NB4 (cell line): ENCODE results near the gene KDM8.
A peak's percentile ranks its signal among the peaks of the same experiment; 100 is the strongest.

Experiments used
- DNase-seq: peaks from one replicate; pipeline ENCODE4 v3.0.0; 2010; ENCODE audit warnings: low read depth
- H3K4me3 ChIP-seq: one replicate; pipeline ENCODE4 v1.5.1; 2011; ENCODE audit warnings: mild to moderate bottlenecking, low read depth, low read length, moderate library complexity
- CTCF ChIP-seq: IDR thresholded peaks from one replicate; pipeline ENCODE4 v1.5.1; 2012; ENCODE audit warnings: low read depth, low read length
- MYC ChIP-seq: IDR thresholded peaks from 2 replicates; pipeline ENCODE4 v1.6.1; 2011; ENCODE audit warnings: low read depth, low read length
- POLR2A ChIP-seq: IDR thresholded peaks from 2 replicates; pipeline ENCODE4 v1.6.1; 2011; ENCODE audit warnings: mild to moderate bottlenecking; ENCODE audit not compliant: insufficient read length; ENCODE audit errors: extremely low read depth
- TF ChIP-seq, protein P1 (sequence below): IDR thresholded peaks from 2 replicates; pipeline ENCODE4 v1.6.1; 2011; ENCODE audit warnings: low read depth, low read length

Gene KDM8

GRCh38 chr16:27175888-27176287 is 27.4 kb upstream of the KDM8 start:
- H3K4me3 ChIP-seq: no peak overlapping the region
- DNase-seq: peak; percentile 24
- no peak for TF ChIP-seq CTCF
- TF ChIP-seq MYC: no peak
- TF ChIP-seq, protein P1, sequence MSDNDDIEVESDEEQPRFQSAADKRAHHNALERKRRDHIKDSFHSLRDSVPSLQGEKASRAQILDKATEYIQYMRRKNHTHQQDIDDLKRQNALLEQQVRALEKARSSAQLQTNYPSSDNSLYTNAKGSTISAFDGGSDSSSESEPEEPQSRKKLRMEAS: no peak
- TF ChIP-seq POLR2A: no peak

GRCh38 chr16:27177031-27177774 is 26.1 kb upstream of the KDM8 start:
- TF ChIP-seq POLR2A (no peak), MYC (no peak)
- DNase-seq: no peak
- no peak overlapping the region for H3K4me3 ChIP-seq

- no peak for TF ChIP-seq POLR2A
- TF ChIP-seq CTCF: peak; percentile 95
- peak; percentile 86 for DNase-seq
- no peak overlapping the region for H3K4me3 ChIP-seq
Observed at GRCh38 chr16:27179500-27180072, 23.7 kb upstream of the KDM8 start.

DNA sequence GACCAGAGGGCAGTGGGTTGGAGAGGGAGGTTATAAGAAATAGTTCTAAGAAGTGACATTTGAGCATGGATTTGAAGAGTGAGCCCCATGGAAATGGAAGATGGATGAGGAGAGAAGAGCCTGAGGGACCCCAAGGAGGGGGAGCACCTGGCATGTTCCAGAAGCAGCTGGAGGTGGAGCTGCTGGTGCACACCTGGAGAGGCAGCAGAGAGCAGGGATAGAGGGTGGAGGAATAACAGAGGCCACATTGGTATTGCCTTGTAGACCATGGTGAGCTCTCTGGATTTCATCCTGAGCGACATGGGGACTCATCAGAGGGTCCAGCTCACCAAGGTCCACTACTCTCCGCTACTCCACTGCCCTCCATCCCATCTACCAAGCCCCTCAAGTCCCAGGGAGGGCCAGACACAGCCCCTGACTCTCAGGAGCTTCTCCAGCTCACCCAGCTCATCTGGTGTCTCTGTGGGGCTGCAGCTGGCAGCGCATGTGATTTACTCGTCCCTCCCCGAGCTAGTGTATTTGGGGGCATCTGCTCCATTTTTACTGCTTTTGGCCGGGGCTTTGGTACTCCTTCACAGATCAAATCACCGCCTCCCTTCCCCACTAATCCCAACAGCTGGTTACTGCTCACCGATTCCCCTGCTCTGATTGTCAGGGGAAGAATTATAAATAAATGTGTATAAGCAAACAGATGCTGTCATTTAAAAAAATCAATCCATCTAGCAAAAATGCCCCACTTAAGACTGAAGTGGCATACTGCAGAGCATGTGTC is 22.1 kb upstream of the KDM8 start:
- TF ChIP-seq POLR2A: no peak
- no peak for DNase-seq
- no peak overlapping the region for H3K4me3 ChIP-seq

- H3K4me3 ChIP-seq: no peak overlapping the region
- TF ChIP-seq, protein P1: no peak
- TF ChIP-seq MYC: no peak
- TF ChIP-seq POLR2A: no peak
- no peak for TF ChIP-seq CTCF
- DNase-seq: no peak
Observed at GRCh38 chr16:27182906-27183405, 20.4 kb upstream of the KDM8 start.

DNA sequence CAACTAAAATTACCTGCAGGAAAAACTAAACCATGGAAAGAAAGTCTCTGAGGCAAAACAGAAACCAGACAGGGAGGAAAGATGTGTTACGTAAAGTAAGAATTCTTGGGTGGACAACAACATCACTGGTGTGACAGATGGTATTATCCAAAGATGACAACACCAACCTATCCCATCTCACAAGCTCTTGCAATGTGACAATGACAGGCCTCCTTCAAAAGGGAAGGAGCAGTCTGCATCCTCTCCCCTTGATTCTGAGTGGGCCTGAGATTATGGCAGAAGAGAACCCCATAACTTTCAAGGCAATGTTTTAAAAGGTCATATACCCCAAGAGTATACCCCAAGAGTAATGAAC is 17.6 kb upstream of the KDM8 start:
- DNase-seq: no peak

More for the DNA sequence above, 17.6 kb upstream of the KDM8 start:
- no peak overlapping the region for H3K4me3 ChIP-seq
- TF ChIP-seq CTCF: no peak
